GM19328 (cell line): ENCODE measurements around the gene ELP2.
"Not testable (repeated sequence)": the region's sequence is repeated elsewhere in the genome, so short reads cannot be mapped to it uniquely, and the experiment has no call there.

Source experiments
- ATAC-seq: cut with Tn5 transposase; IDR thresholded peaks from one replicate; pipeline ENCODE4 v1.9.1; 2021; ENCODE audit warnings: mild to moderate bottlenecking, moderate library complexity; ENCODE audit not compliant: unreplicated experiment

The ELP2 gene

GRCh38 chr18:36155851-36156757 is 26.4 kb downstream of the ELP2 start:
- no peak for ATAC-seq

GRCh38 chr18:36157441-36157840 is 27.7 kb downstream of the ELP2 start:
- ATAC-seq: no peak

- no peak for ATAC-seq
These were observed 28.7 kb downstream of the ELP2 start for GRCh38 chr18:36158266-36158867.

- no peak for ATAC-seq
These were observed 31.3 kb downstream of the ELP2 start for GRCh38 chr18:36160959-36161371.

- no peak for ATAC-seq
These were observed 33.3 kb downstream of the ELP2 start for GRCh38 chr18:36162981-36163380.

GRCh38 chr18:36167692-36168218 is 38.1 kb downstream of the ELP2 start:
- ATAC-seq: no peak

- not testable (repeated sequence) for ATAC-seq
These were observed 38.6 kb downstream of the ELP2 start for GRCh38 chr18:36168296-36168695.

GRCh38 chr18:36169938-36170337 is 40.2 kb downstream of the ELP2 start:
- ATAC-seq: no peak

- no peak for ATAC-seq
These were observed 45.8 kb downstream of the ELP2 start for GRCh38 chr18:36175481-36175880.

- no peak for ATAC-seq
These were observed 46.5 kb downstream of the ELP2 start for GRCh38 chr18:36176177-36176584.

- ATAC-seq: no peak
These were observed 47.0 kb downstream of the ELP2 start for GRCh38 chr18:36176711-36177110.

- no peak for ATAC-seq
These were observed 48.2 kb downstream of the ELP2 start for GRCh38 chr18:36177913-36178312.

GRCh38 chr18:36179562-36180355 is 50.1 kb downstream of the ELP2 start:
- no peak for ATAC-seq

GRCh38 chr18:36181441-36181840 is 51.7 kb downstream of the ELP2 start:
- no peak for ATAC-seq

- ATAC-seq: no peak
These were observed 52.3 kb downstream of the ELP2 start for GRCh38 chr18:36181898-36182506.

GRCh38 chr18:36183033-36183432 is 53.3 kb downstream of the ELP2 start:
- no peak for ATAC-seq

- ATAC-seq: no peak
These were observed 54.3 kb downstream of the ELP2 start for GRCh38 chr18:36183987-36184386.

- ATAC-seq: no peak
These were observed 55.5 kb downstream of the ELP2 start for GRCh38 chr18:36185157-36185556.

GRCh38 chr18:36185901-36186460 is 56.3 kb downstream of the ELP2 start:
- ATAC-seq: no peak

GRCh38 chr18:36186461-36187192 is 56.9 kb downstream of the ELP2 start:
- ATAC-seq: no peak
